AG09309 (cell line): ENCODE data around the gene TMTC1.

ENCODE experiments used
- DNase-seq: peaks from one replicate; pipeline ENCODE4 v3.0.0-alpha.2; 2010; ENCODE audit warnings: low read depth
- H3K4me3 ChIP-seq: 2 replicates; pipeline ENCODE4 v1.5.1; 2011; ENCODE audit warnings: mild to moderate bottlenecking, low read depth, low read length, moderate library complexity; ENCODE audit not compliant: control insufficient read depth
- TF ChIP-seq, protein P1 (sequence below): IDR thresholded peaks from 2 replicates; pipeline ENCODE4 v1.5.1; 2011; ENCODE audit warnings: mild to moderate bottlenecking, low read depth, low read length, inconsistent platforms; ENCODE audit not compliant: insufficient read depth, control insufficient read depth; ENCODE audit errors: missing control alignments

The TMTC1 gene

DNA sequence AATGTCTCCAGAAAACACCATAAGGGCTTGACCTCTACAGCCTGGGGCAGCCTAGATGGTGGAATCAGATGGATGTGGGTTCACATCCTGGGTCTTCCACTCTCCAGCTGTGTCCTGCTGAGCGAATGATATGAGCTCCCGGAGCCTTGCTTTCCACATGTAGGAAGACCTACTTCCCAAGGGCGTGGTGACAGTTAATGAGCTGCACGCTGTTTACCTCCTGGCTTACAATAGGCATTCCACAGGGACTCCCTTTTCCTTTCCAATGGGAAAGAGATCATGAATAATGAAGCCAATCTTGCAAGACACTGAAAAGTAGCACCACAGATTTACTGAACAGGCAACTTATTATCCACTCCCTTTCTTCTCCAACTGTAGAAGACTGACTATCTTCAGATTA, 46.1 kb downstream of the TMTC1 start:
- TF ChIP-seq, protein P1, sequence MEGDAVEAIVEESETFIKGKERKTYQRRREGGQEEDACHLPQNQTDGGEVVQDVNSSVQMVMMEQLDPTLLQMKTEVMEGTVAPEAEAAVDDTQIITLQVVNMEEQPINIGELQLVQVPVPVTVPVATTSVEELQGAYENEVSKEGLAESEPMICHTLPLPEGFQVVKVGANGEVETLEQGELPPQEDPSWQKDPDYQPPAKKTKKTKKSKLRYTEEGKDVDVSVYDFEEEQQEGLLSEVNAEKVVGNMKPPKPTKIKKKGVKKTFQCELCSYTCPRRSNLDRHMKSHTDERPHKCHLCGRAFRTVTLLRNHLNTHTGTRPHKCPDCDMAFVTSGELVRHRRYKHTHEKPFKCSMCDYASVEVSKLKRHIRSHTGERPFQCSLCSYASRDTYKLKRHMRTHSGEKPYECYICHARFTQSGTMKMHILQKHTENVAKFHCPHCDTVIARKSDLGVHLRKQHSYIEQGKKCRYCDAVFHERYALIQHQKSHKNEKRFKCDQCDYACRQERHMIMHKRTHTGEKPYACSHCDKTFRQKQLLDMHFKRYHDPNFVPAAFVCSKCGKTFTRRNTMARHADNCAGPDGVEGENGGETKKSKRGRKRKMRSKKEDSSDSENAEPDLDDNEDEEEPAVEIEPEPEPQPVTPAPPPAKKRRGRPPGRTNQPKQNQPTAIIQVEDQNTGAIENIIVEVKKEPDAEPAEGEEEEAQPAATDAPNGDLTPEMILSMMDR: no peak
- no peak for DNase-seq
- H3K4me3 ChIP-seq: no peak overlapping the region

- TF ChIP-seq, protein P1: no peak
- no peak for DNase-seq
- H3K4me3 ChIP-seq: no peak overlapping the region
Measured at GRCh38 chr12:29735604-29736003, 48.1 kb downstream of the TMTC1 start.

GRCh38 chr12:29734734-29735133, 49.0 kb downstream of the TMTC1 start:
- DNase-seq: no peak
- TF ChIP-seq, protein P1: no peak

GRCh38 chr12:29734305-29734704, 49.4 kb downstream of the TMTC1 start:
- no peak for DNase-seq
- TF ChIP-seq, protein P1: no peak
- no peak overlapping the region for H3K4me3 ChIP-seq

More at GRCh38 chr12:29734734-29735133, 49.0 kb downstream of the TMTC1 start:
- H3K4me3 ChIP-seq: no peak overlapping the region

- TF ChIP-seq, protein P1: no peak
- DNase-seq: no peak
- no peak overlapping the region for H3K4me3 ChIP-seq
Measured at GRCh38 chr12:29733501-29733900, 50.2 kb downstream of the TMTC1 start.

GRCh38 chr12:29733060-29733459, 50.7 kb downstream of the TMTC1 start:
- no peak overlapping the region for H3K4me3 ChIP-seq
- TF ChIP-seq, protein P1: no peak
- DNase-seq: no peak

GRCh38 chr12:29732593-29732992, 51.1 kb downstream of the TMTC1 start:
- H3K4me3 ChIP-seq: no peak overlapping the region
- no peak for DNase-seq
- TF ChIP-seq, protein P1: no peak
